Activated T-cell treated with anti-CD3 and anti-CD28 coated beads for 48 hours (primary cell): ENCODE data around the gene AQP5.

Source experiments
- DNase-seq: peaks from one replicate; pipeline ENCODE4 v3.0.0-alpha.2; 2020; ENCODE audit warnings: low read depth

AQP5 gene

GRCh38 chr12:49964849-49965624, 3.4 kb downstream of the AQP5 start:
- no peak for DNase-seq

- no peak for DNase-seq
Measured at GRCh38 chr12:49965836-49966235, 4.2 kb downstream of the AQP5 start.

- no peak for DNase-seq
Measured at GRCh38 chr12:49966511-49967041, 4.9 kb downstream of the AQP5 start.

- peak; percentile 89 for DNase-seq
Measured at GRCh38 chr12:49967042-49967776, 5.5 kb downstream of the AQP5 start.

- no peak for DNase-seq
Measured at GRCh38 chr12:49967777-49968250, 6.1 kb downstream of the AQP5 start.

- DNase-seq, result no peak
Measured at GRCh38 chr12:49968471-49968870, 6.8 kb downstream of the AQP5 start.

- no peak for DNase-seq
Measured at GRCh38 chr12:49969027-49969426, 7.4 kb downstream of the AQP5 start.

GRCh38 chr12:49969651-49970429, 8.2 kb downstream of the AQP5 start:
- DNase-seq, result no peak

GRCh38 chr12:49970658-49971057, 9.0 kb downstream of the AQP5 start:
- DNase-seq, result no peak

GRCh38 chr12:49971141-49971540, 9.5 kb downstream of the AQP5 start:
- no peak for DNase-seq

GRCh38 chr12:49972129-49972528, 10.5 kb downstream of the AQP5 start:
- no peak for DNase-seq

GRCh38 chr12:49972641-49973360, 11.1 kb downstream of the AQP5 start, which contains the start of gene AQP6:
AQP6 (plus strand) TSS chr12:49972947; CDS start chr12:49973174, 227 bp downstream.
- no peak for DNase-seq

- no peak for DNase-seq
Measured at GRCh38 chr12:49973361-49973830, 11.7 kb downstream of the AQP5 start.

GRCh38 chr12:49974231-49974675, 12.6 kb downstream of the AQP5 start:
- DNase-seq, result no peak

- DNase-seq, result no peak
Measured at GRCh38 chr12:49974677-49975317, 13.1 kb downstream of the AQP5 start.

- DNase-seq, result no peak
Measured at GRCh38 chr12:49975318-49975761, 13.7 kb downstream of the AQP5 start.

GRCh38 chr12:49976557-49976956, 14.9 kb downstream of the AQP5 start:
- no peak for DNase-seq

- DNase-seq, result no peak
Measured at GRCh38 chr12:49978125-49978524, 16.5 kb downstream of the AQP5 start.

GRCh38 chr12:49979016-49979586, 17.4 kb downstream of the AQP5 start:
- no peak for DNase-seq

- no peak for DNase-seq
Measured at GRCh38 chr12:49979791-49980190, 18.1 kb downstream of the AQP5 start.
